ENCODE results near the gene TRAF3. TPM values are rescaled to one million over a fixed set of nuclear protein-coding genes. Genes with fewer than 3 reads are reported as not detected.
A peak's percentile ranks its signal among the peaks of the same experiment; 100 is the strongest.

The TRAF3 gene
- total RNA-seq, 5 donors from 2014 or later (not counting 1 experiment from before 2014, with no cell fraction given) = 29.6 to 46.1 (median 35.7) TPM

GRCh38 chr14:102770147-102771123 lies 6.8 kb upstream of the TRAF3 start:
- H3K4me3 Mint-ChIP-seq = no peak overlapping the region
- no peak for DNase-seq
- Histone ChIP-seq H3K4me3 (ENCODE audit: control insufficient read depth in 1 of 2, extremely low read depth in 1 of 2, low read length in 1 of 2) (no peak overlapping the region), H3K27me3 (replicated peaks in 1 of 2; ENCODE audit: control insufficient read depth in 2 of 2, extremely low read depth in 1 of 2, insufficient read depth in 2 of 2, low read length in 1 of 2) (peaks cover 0 to 5% of the 10 kb centered on the region in 2 experiments), H3K36me3 (ENCODE audit: control insufficient read depth in 2 of 2, extremely low read depth in 1 of 2, insufficient read depth in 1 of 2, low read length in 1 of 2) (no peaks in the 10 kb centered on the region), H3K27ac (ENCODE audit: low read length) (no peak overlapping the region), H3K4me1 (ENCODE audit: control insufficient read depth in 1 of 2, extremely low read depth in 1 of 2, insufficient read depth in 2 of 2, low read length in 2 of 2) (peaks cover 7 to 14% of the 10 kb centered on the region in 2 experiments), H3K9me3 (no peaks in the 10 kb centered on the region)
- POLR2A ChIA-PET = no interaction called here
- no peaks in the 10 kb centered on the region for H3K36me3 Mint-ChIP-seq
- 89% methylated on average over 17 of the region's 32 CpGs for WGBS (ENCODE audit: insufficient coverage)
- CTCF ChIA-PET = interaction anchor here in 1 of 2 donors (0.5 to 0.6 kb wide), 2 partner anchors 38 to 808 kb away, joined by 3 to 10 read pairs; no protein-coding TSS in a partner anchor
- H3K9me3 Mint-ChIP-seq = no peaks in the 10 kb centered on the region
- no peaks in the 10 kb centered on the region for H3K27me3 Mint-ChIP-seq
- H3K4me1 Mint-ChIP-seq = peaks cover 12 to 15% (median 13%) of the 10 kb centered on the region in 3 donors
- H3K27ac Mint-ChIP-seq = no peak overlapping the region
- ATAC-seq (replicated peaks in 1 of 4) = no peak

- H3K36me3 Mint-ChIP-seq = no peaks in the 10 kb centered on the region
- no peak for DNase-seq
- Histone ChIP-seq H3K36me3 (ENCODE audit: control insufficient read depth in 2 of 2, extremely low read depth in 1 of 2, insufficient read depth in 1 of 2, low read length in 1 of 2) (no peaks in the 10 kb centered on the region), H3K27me3 (replicated peaks in 1 of 2; ENCODE audit: control insufficient read depth in 2 of 2, extremely low read depth in 1 of 2, insufficient read depth in 2 of 2, low read length in 1 of 2) (peaks cover 0 to 5% of the 10 kb centered on the region in 2 experiments), H3K4me1 (ENCODE audit: control insufficient read depth in 1 of 2, extremely low read depth in 1 of 2, insufficient read depth in 2 of 2, low read length in 2 of 2) (peaks cover 8 to 22% of the 10 kb centered on the region in 2 experiments), H3K9me3 (no peaks in the 10 kb centered on the region), H3K27ac (ENCODE audit: low read length) (no peak overlapping the region), H3K4me3 (ENCODE audit: control insufficient read depth in 1 of 2, extremely low read depth in 1 of 2, low read length in 1 of 2) (no peak overlapping the region)
- no peaks in the 10 kb centered on the region for H3K9me3 Mint-ChIP-seq
- H3K27me3 Mint-ChIP-seq = no peaks in the 10 kb centered on the region
- H3K27ac Mint-ChIP-seq = no peak overlapping the region
- POLR2A ChIA-PET = no interaction called here
- no peak for ATAC-seq (replicated peaks in 1 of 4)
- 88% methylated on average over 7 of the region's 9 CpGs for WGBS (ENCODE audit: insufficient coverage)
- CTCF ChIA-PET = no interaction called here
- H3K4me1 Mint-ChIP-seq = peaks cover 12 to 22% (median 20%) of the 10 kb centered on the region in 3 donors
- H3K4me3 Mint-ChIP-seq = no peak overlapping the region
These were observed 6.1 kb upstream of the TRAF3 start for GRCh38 chr14:102771144-102771543.

- H3K9me3 Mint-ChIP-seq = no peaks in the 10 kb centered on the region
- H3K36me3 Mint-ChIP-seq = no peaks in the 10 kb centered on the region
- H3K27me3 Mint-ChIP-seq = no peaks in the 10 kb centered on the region
- DNase-seq (peak in 1 of 35 experiments; percentile 19), ATAC-seq (replicated peaks in 1 of 4) (no peak)
- no peak overlapping the region for H3K4me3 Mint-ChIP-seq
- Histone ChIP-seq H3K4me3 (ENCODE audit: control insufficient read depth in 1 of 2, extremely low read depth in 1 of 2, low read length in 1 of 2) (no peak overlapping the region), H3K4me1 (ENCODE audit: control insufficient read depth in 1 of 2, extremely low read depth in 1 of 2, insufficient read depth in 2 of 2, low read length in 2 of 2) (peaks cover 13 to 29% of the 10 kb centered on the region in 2 experiments), H3K27me3 (replicated peaks in 1 of 2; ENCODE audit: control insufficient read depth in 2 of 2, extremely low read depth in 1 of 2, insufficient read depth in 2 of 2, low read length in 1 of 2) (peaks cover 0 to 5% of the 10 kb centered on the region in 2 experiments), H3K9me3 (no peaks in the 10 kb centered on the region), H3K27ac (ENCODE audit: low read length) (no peak overlapping the region), H3K36me3 (ENCODE audit: control insufficient read depth in 2 of 2, extremely low read depth in 1 of 2, insufficient read depth in 1 of 2, low read length in 1 of 2) (no peaks in the 10 kb centered on the region)
- POLR2A ChIA-PET = interaction anchor here in 1 of 2 donors (0.8 kb wide), 1 partner anchor 79 kb away, joined by 5 read pairs; no protein-coding TSS in a partner anchor
- CTCF ChIA-PET = interaction anchor here (0.6 to 0.7 kb wide), 2 partner anchors 114 to 334 kb away, joined by 3 read pairs; no protein-coding TSS in a partner anchor
- H3K27ac Mint-ChIP-seq = peak overlapping the region; percentile 26 to 47
- H3K4me1 Mint-ChIP-seq = peaks cover 12 to 27% (median 26%) of the 10 kb centered on the region in 3 donors
- WGBS (ENCODE audit: insufficient coverage) = 81% methylated on average over 8 of the region's 22 CpGs
These were observed 4.3 kb upstream of the TRAF3 start for GRCh38 chr14:102772781-102773570.

GRCh38 chr14:102774391-102775153 lies 2.7 kb upstream of the TRAF3 start:
- no peak overlapping the region for H3K4me3 ChIP-seq (ENCODE audit: control insufficient read depth in 1 of 2, extremely low read depth in 1 of 2, low read length in 1 of 2)
- Mint-ChIP-seq H3K36me3 (no peaks in the 10 kb centered on the region), H3K4me1 (peaks cover 27 to 41% (median 38%) of the 10 kb centered on the region in 3 donors), H3K27me3 (no peaks in the 10 kb centered on the region), H3K9me3 (no peaks in the 10 kb centered on the region), H3K4me3 (peak overlapping the region; percentile 42 to 60 (median 48)), H3K27ac (peak overlapping the region; percentile 89 to 93)
- DNase-seq (peak; percentile 23 to 86 (median 59)), ATAC-seq (replicated peaks in 1 of 4) (peak; percentile 24 to 56 (median 24))
- H3K27ac ChIP-seq (ENCODE audit: low read length) = peak overlapping the region; percentile 94
- H3K4me1 ChIP-seq (ENCODE audit: control insufficient read depth in 1 of 2, extremely low read depth in 1 of 2, insufficient read depth in 2 of 2, low read length in 2 of 2) = peaks cover 22 to 35% of the 10 kb centered on the region in 2 experiments
- ChIA-PET CTCF (interaction anchor here in 1 of 2 donors (0.5 to 1.0 kb wide), 3 partner anchors 80 to 127 kb away, joined by 3 to 4 read pairs (median 3); no protein-coding TSS in a partner anchor), POLR2A (no interaction called here)
- WGBS (ENCODE audit: insufficient coverage) = 17% methylated on average over 3 of the region's 10 CpGs
- no peaks in the 10 kb centered on the region for H3K9me3 ChIP-seq
- H3K27me3 ChIP-seq (replicated peaks in 1 of 2; ENCODE audit: control insufficient read depth in 2 of 2, extremely low read depth in 1 of 2, insufficient read depth in 2 of 2, low read length in 1 of 2) = peaks cover 0 to 5% of the 10 kb centered on the region in 2 experiments
- no peaks in the 10 kb centered on the region for H3K36me3 ChIP-seq (ENCODE audit: control insufficient read depth in 2 of 2, extremely low read depth in 1 of 2, insufficient read depth in 1 of 2, low read length in 1 of 2)

GRCh38 chr14:102775855-102776760 lies 1.1 kb upstream of the TRAF3 start:
- Histone ChIP-seq H3K9me3 (no peaks in the 10 kb centered on the region), H3K27me3 (replicated peaks in 1 of 2; ENCODE audit: control insufficient read depth in 2 of 2, extremely low read depth in 1 of 2, insufficient read depth in 2 of 2, low read length in 1 of 2) (no peaks in the 10 kb centered on the region), H3K27ac (ENCODE audit: low read length) (peak overlapping the region; percentile 94), H3K4me1 (ENCODE audit: control insufficient read depth in 1 of 2, extremely low read depth in 1 of 2, insufficient read depth in 2 of 2, low read length in 2 of 2) (peaks cover 26 to 49% of the 10 kb centered on the region in 2 experiments), H3K4me3 (ENCODE audit: control insufficient read depth in 1 of 2, extremely low read depth in 1 of 2, low read length in 1 of 2) (peak overlapping the region in 1 of 2 donors; percentile 41), H3K36me3 (ENCODE audit: control insufficient read depth in 2 of 2, extremely low read depth in 1 of 2, insufficient read depth in 1 of 2, low read length in 1 of 2) (no peaks in the 10 kb centered on the region)
- ChIA-PET POLR2A (no interaction called here), CTCF (no interaction called here)
- Mint-ChIP-seq H3K9me3 (no peaks in the 10 kb centered on the region), H3K4me1 (peaks cover 42 to 55% (median 51%) of the 10 kb centered on the region in 3 donors), H3K27me3 (no peaks in the 10 kb centered on the region), H3K36me3 (peaks cover 8% of the 10 kb centered on the region), H3K4me3 (peak overlapping the region; percentile 80 to 84 (median 81)), H3K27ac (peak overlapping the region; percentile 93 to 94)
- WGBS (ENCODE audit: insufficient coverage) = 95% methylated on average over 19 of the region's 22 CpGs
- ATAC-seq (replicated peaks in 1 of 4) (no peak), DNase-seq (peak in 3 of 35 experiments; percentile 6 to 27 (median 9))
